K562 treated with DMSO at 1 percent for 4 hours (cell line): ENCODE measurements around the gene DVL1. TPM values are rescaled to one million over a fixed set of nuclear protein-coding genes. Genes with fewer than 3 reads are reported as not detected.

Source experiments
- total RNA-seq: library from RNA; unstranded; fragments of 300-600 nt; gene quantifications from 2 replicates; pipeline ENCODE4 v1.2.3, GENCODE V29; 2022; ENCODE audit not compliant: insufficient read depth

DVL1 gene
- 81.9 and 96.3 TPM in 2 replicates for total RNA-seq

GRCh38 chr1:1349256-1350012 lies at the start of gene DVL1:
DVL1 (minus strand) TSS chr1:1349418; CDS start chr1:1349065, 353 bp downstream.

GRCh38 chr1:1374929-1375662 lies 25.9 kb upstream of the DVL1 start, which contains the start of gene AURKAIP1:
AURKAIP1 (minus strand) TSS chr1:1375207; CDS start chr1:1374756, 451 bp downstream.

GRCh38 chr1:1358433-1359271 lies 9.4 kb upstream of the DVL1 start, which contains the start of gene MXRA8:
MXRA8 (minus strand) TSS chr1:1358555; CDS start chr1:1358504, 51 bp downstream.

DNA sequence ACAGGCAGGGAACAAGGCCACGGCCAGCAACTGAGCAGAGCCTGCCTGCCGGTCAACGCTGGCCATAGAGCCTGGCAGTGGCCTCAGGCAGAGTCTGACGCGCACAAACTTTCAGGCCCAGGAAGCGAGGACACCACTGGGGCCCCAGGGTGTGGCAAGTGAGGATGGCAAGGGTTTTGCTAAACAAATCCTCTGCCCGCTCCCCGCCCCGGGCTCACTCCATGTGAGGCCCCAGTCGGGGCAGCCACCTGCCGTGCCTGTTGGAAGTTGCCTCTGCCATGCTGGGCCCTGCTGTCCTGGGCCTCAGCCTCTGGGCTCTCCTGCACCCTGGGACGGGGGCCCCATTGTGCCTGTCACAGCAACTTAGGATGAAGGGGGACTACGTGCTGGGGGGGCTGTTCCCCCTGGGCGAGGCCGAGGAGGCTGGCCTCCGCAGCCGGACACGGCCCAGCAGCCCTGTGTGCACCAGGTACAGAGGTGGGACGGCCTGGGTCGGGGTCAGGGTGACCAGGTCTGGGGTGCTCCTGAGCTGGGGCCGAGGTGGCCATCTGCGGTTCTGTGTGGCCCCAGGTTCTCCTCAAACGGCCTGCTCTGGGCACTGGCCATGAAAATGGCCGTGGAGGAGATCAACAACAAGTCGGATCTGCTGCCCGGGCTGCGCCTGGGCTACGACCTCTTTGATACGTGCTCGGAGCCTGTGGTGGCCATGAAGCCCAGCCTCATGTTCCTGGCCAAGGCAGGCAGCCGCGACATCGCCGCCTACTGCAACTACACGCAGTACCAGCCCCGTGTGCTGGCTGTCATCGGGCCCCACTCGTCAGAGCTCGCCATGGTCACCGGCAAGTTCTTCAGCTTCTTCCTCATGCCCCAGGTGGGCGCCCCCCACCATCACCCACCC lies 17.9 kb downstream of the DVL1 start, which contains the start of gene TAS1R3:
TSS of gene TAS1R3 (plus strand) at position 213 of the 898 bp plus-strand sequence. CDS start at position 279, 66 bp downstream.

GRCh38 chr1:1324524-1325287 lies 24.5 kb downstream of the DVL1 start, which contains the start of the genes CPTP and INTS11:
CPTP (plus strand) TSS chr1:1324802; CDS start chr1:1326911, 2,109 bp downstream.
INTS11 (minus strand) TSS chr1:1324660; CDS start chr1:1324608, 52 bp downstream.

GRCh38 chr1:1307923-1308755 lies 41.1 kb downstream of the DVL1 start, which contains the start of the genes ACAP3 and PUSL1:
ACAP3 (minus strand) TSS chr1:1307930; CDS start chr1:1307815, 115 bp downstream.
PUSL1 (plus strand) TSS chr1:1308597; CDS start chr1:1308644, 47 bp downstream.

Other genes starting within 250 kb of the DVL1 start
- gene C1orf159, start 233.3 kb downstream of the DVL1 start, total RNA-seq = 24.6 and 27.6 TPM in 2 replicates
- not detected in 2 replicates for gene TTLL10, start 175.5 kb downstream of the DVL1 start, total RNA-seq
- gene TNFRSF18, start 142.8 kb downstream of the DVL1 start, total RNA-seq = not detected in 2 replicates
- gene TNFRSF4, start 135.3 kb downstream of the DVL1 start, total RNA-seq = 1.0 TPM in 1 of 2 replicates, not detected in the other
- gene SDF4, start 117.4 kb downstream of the DVL1 start, total RNA-seq = 270 TPM in 2 replicates
- gene B3GALT6, start 117.2 kb downstream of the DVL1 start, total RNA-seq = 6.8 and 11.5 TPM in 2 replicates
- gene C1QTNF12, start 102.7 kb downstream of the DVL1 start, total RNA-seq = 1.9 TPM in 1 of 2 replicates, not detected in the other
- gene UBE2J2, start 75.6 kb downstream of the DVL1 start, total RNA-seq = 94.8 and 107 TPM in 2 replicates
- 0.46 and 1.7 TPM in 2 replicates for gene SCNN1D, start 69.0 kb downstream of the DVL1 start, total RNA-seq
- gene ACAP3, start 41.5 kb downstream of the DVL1 start, total RNA-seq = 30.5 and 48.6 TPM in 2 replicates
- 57.5 and 60.7 TPM in 2 replicates for gene PUSL1, start 40.8 kb downstream of the DVL1 start, total RNA-seq
- gene INTS11, start 24.8 kb downstream of the DVL1 start, total RNA-seq = 160 and 197 TPM in 2 replicates
- gene CPTP, start 24.6 kb downstream of the DVL1 start, total RNA-seq = 23.1 and 23.7 TPM in 2 replicates
- 0.54 and 1.3 TPM in 2 replicates for gene TAS1R3, start 18.1 kb downstream of the DVL1 start, total RNA-seq
- 14.5 and 15.6 TPM in 2 replicates for gene MXRA8, start 9.1 kb upstream of the DVL1 start, total RNA-seq
- gene AURKAIP1, start 25.8 kb upstream of the DVL1 start, total RNA-seq = 225 and 272 TPM in 2 replicates
- 96.0 and 157 TPM in 2 replicates for gene CCNL2, start 49.9 kb upstream of the DVL1 start, total RNA-seq
- 93.3 and 127 TPM in 2 replicates for gene MRPL20, start 57.9 kb upstream of the DVL1 start, total RNA-seq
- not detected in 2 replicates for gene ANKRD65, start 71.9 kb upstream of the DVL1 start, total RNA-seq
- 7.9 and 9.2 TPM in 2 replicates for gene VWA1, start 86.3 kb upstream of the DVL1 start, total RNA-seq
- 0.15 TPM in 1 of 2 replicates, not detected in the other for gene ATAD3C, start 100.3 kb upstream of the DVL1 start, total RNA-seq
- 16.8 and 24.2 TPM in 2 replicates for gene ATAD3B, start 122.3 kb upstream of the DVL1 start, total RNA-seq
- 81.9 and 86.9 TPM in 2 replicates for gene ATAD3A, start 162.7 kb upstream of the DVL1 start, total RNA-seq
- gene TMEM240, start 191.2 kb upstream of the DVL1 start, total RNA-seq = not detected in 2 replicates
- 200 and 228 TPM in 2 replicates for gene SSU72, start 225.4 kb upstream of the DVL1 start, total RNA-seq